GM12878 (cell line): ENCODE data around the gene RNASEL. TPM values are rescaled to one million over a fixed set of nuclear protein-coding genes. Genes with fewer than 3 reads are reported as not detected.

Experiments used
- ATF2 ChIP-seq: IDR thresholded peaks from 2 replicates; pipeline ENCODE4 v1.6.1; 2012; ENCODE audit warnings: low read length, inconsistent platforms
- BMI1 ChIP-seq: fragments of 450-650 bp; IDR thresholded peaks from 2 replicates; pipeline ENCODE4 v1.6.1; 2016; ENCODE audit warnings: mild to moderate bottlenecking, moderate library complexity, borderline replicate concordance
- CBX5 ChIP-seq: sonication (generic); IDR thresholded peaks from 2 replicates; pipeline ENCODE4 v1.6.1; 2016; ENCODE audit warnings: low read depth, moderate library complexity, mild to moderate bottlenecking, inconsistent platforms
- CHD2 ChIP-seq: IDR thresholded peaks from 2 replicates; pipeline ENCODE4 v1.6.1; 2011; ENCODE audit warnings: low read depth, low read length, improper control_type of control experiment, borderline replicate concordance
- EGR1 ChIP-seq, 2 experiments: IDR thresholded peaks; 1 replicate in 1 of 2; 2 replicates in 1 of 2; pipeline ENCODE4 v1.6.1; 2011 to 2012; ENCODE audit warnings: low read depth in 2 of 2, low read length in 2 of 2, borderline replicate concordance in 1 of 2, mild to moderate bottlenecking in 1 of 2, moderate library complexity in 1 of 2
- FOXM1 ChIP-seq: IDR thresholded peaks from 2 replicates; pipeline ENCODE4 v1.6.1; 2012; ENCODE audit warnings: low read depth, mild to moderate bottlenecking, inconsistent platforms, low read length, moderate library complexity
- GATAD2B ChIP-seq: fragments of 450-650 bp; conservative IDR thresholded peaks from 2 replicates; pipeline ENCODE4 v1.6.1; 2017; ENCODE audit warnings: low read depth, mild to moderate bottlenecking, moderate library complexity
- KAT2A ChIP-seq: conservative IDR thresholded peaks from 2 replicates; pipeline ENCODE4 v1.6.1; 2011; ENCODE audit warnings: low read depth, low read length; ENCODE audit not compliant: control insufficient read depth
- MLLT1 ChIP-seq: fragments of 450-650 bp; IDR thresholded peaks from 2 replicates; pipeline ENCODE4 v1.6.1; 2016; ENCODE audit warnings: mild to moderate bottlenecking
- MTA3 ChIP-seq: IDR thresholded peaks from 2 replicates; pipeline ENCODE4 v1.6.1; 2012; ENCODE audit warnings: low read length, inconsistent platforms, borderline replicate concordance
- NFXL1 ChIP-seq: fragments of 450-650 bp; IDR thresholded peaks from 2 replicates; pipeline ENCODE4 v1.6.1; 2017; ENCODE audit warnings: antibody characterized with exemption, mild to moderate bottlenecking, borderline replicate concordance
- NFYA ChIP-seq: IDR thresholded peaks from 2 replicates; pipeline ENCODE4 v1.6.1; 2011; ENCODE audit warnings: low read depth, mild to moderate bottlenecking, low read length, improper control_type of control experiment, borderline replicate concordance
- NRF1 ChIP-seq: conservative IDR thresholded peaks from 2 replicates; pipeline ENCODE4 v1.6.1; 2011; ENCODE audit warnings: mild to moderate bottlenecking, low read depth, low read length, improper control_type of control experiment
- PAX5 ChIP-seq: IDR thresholded peaks from 2 replicates; pipeline ENCODE4 v1.6.1; 2011; ENCODE audit warnings: low read depth, low read length, borderline replicate concordance
- PBX3 ChIP-seq: IDR thresholded peaks from 2 replicates; pipeline ENCODE4 v1.6.1; 2011; ENCODE audit warnings: mild to moderate bottlenecking, low read depth, low read length, moderate library complexity; ENCODE audit not compliant: insufficient replicate concordance
- PRDM15 ChIP-seq: fragments of 450-650 bp; formaldehyde crosslinking; IDR thresholded peaks from 2 replicates; pipeline ENCODE4 v1.4.0; 2020; ENCODE audit warnings: mild to moderate bottlenecking, moderate library complexity
- RAD51 ChIP-seq: fragments of 450-650 bp; IDR thresholded peaks from 2 replicates; pipeline ENCODE4 v1.6.1; 2016; ENCODE audit warnings: moderate library complexity, mild to moderate bottlenecking, inconsistent platforms
- RFX5 ChIP-seq: IDR thresholded peaks from 2 replicates; pipeline ENCODE4 v1.6.1; 2011; ENCODE audit warnings: low read depth, low read length, improper control_type of control experiment
- RUNX3 ChIP-seq: IDR thresholded peaks from 2 replicates; pipeline ENCODE4 v1.6.1; 2012; ENCODE audit warnings: low read length, inconsistent platforms
- SMAD5 ChIP-seq: IDR thresholded peaks from 2 replicates; pipeline ENCODE4 v1.6.1; 2016; ENCODE audit warnings: antibody characterized with exemption, low read depth
- SMC3 ChIP-seq: IDR thresholded peaks from 2 replicates; pipeline ENCODE4 v1.6.1; 2011; ENCODE audit warnings: low read length, improper control_type of control experiment, borderline replicate concordance
- USF1 ChIP-seq: IDR thresholded peaks from 2 replicates; pipeline ENCODE4 v1.6.1; 2011; ENCODE audit warnings: borderline replicate concordance, low read depth, mild to moderate bottlenecking, moderate library complexity, mixed read lengths, low read length; ENCODE audit not compliant: insufficient read depth; ENCODE audit errors: extremely low read length
- ZNF217 ChIP-seq: fragments of 450-650 bp; IDR thresholded peaks from 2 replicates; pipeline ENCODE4 v1.6.1; 2017; ENCODE audit warnings: antibody characterized with exemption, mild to moderate bottlenecking
- polyA plus RNA-seq, 11 experiments: library from polyadenylated mRNA; depleted of rRNA in 4 of 11; unstranded in 6 of 11; stranded (reverse) in 5 of 11; fragments of >200 nt; fragmentation: Nextera tagmentation in 4 of 11; fragmentation: Illumina TruSeq in 1 of 11; extraction: Ambion mirVana in 4 of 11; extraction: Trizol in 1 of 11; gene quantifications; 1 replicate in 1 of 11; 2 replicates in 10 of 11; pipeline versions ENCODE4 v1.2.1 to v1.2.3, GENCODE V29; 2011 to 2016; ENCODE audit warnings: inconsistent platforms in 2 of 11, missing spikeins in 2 of 11, low read depth in 1 of 11
- total RNA-seq, 4 experiments: library from RNA; depleted of rRNA in 3 of 4; stranded (reverse); fragments of >200 nt in 3 of 4; fragmentation: Illumina TruSeq in 1 of 4; extraction: Trizol in 1 of 4; gene quantifications; 2 replicates each; pipeline versions ENCODE4 v1.2.1 to v1.2.3, GENCODE V29; 2013 to 2021

The RNASEL gene
- total and polyA plus RNA-seq, 10 of the 15 experiments (the other 5 are each of a cell fraction or from before 2014, with no cell fraction given), result 3.0 to 10.8 (median 5.0) TPM

- TF ChIP-seq ZNF217, result peak; percentile 76; the same call in 1 of the 2 replicates
- TF ChIP-seq RFX5, result no peak
- TF ChIP-seq CHD2, result no peak
- TF ChIP-seq PAX5, result no peak
- TF ChIP-seq PBX3, result no peak
- no peak for TF ChIP-seq MTA3
- no peak for TF ChIP-seq ATF2
- no peak for TF ChIP-seq SMC3
- no peak for TF ChIP-seq MLLT1
- TF ChIP-seq BMI1, result peak; percentile 50
- TF ChIP-seq RAD51, result no peak
- no peak for TF ChIP-seq NRF1
- no peak for TF ChIP-seq FOXM1
- TF ChIP-seq GATAD2B, result peak; percentile 88
- TF ChIP-seq NFYA, result no peak
- TF ChIP-seq KAT2A, result no peak
- TF ChIP-seq CBX5, result no peak
- no peak for TF ChIP-seq USF1
- no peak for TF ChIP-seq PRDM15
- no peak for TF ChIP-seq RUNX3
- no peak for TF ChIP-seq NFXL1
- TF ChIP-seq EGR1 (IDR thresholded peaks at IDR 0.05; ENCODE audit: borderline replicate concordance in 1 of 2, low read depth in 2 of 2, low read length in 2 of 2), result no peak
- TF ChIP-seq SMAD5, result no peak
Observed at GRCh38 chr1:182617734-182618351, 28.8 kb upstream of the RNASEL start (continued).
